Measurements from ENCODE around the gene TUBB6. TPM values are rescaled to one million over a fixed set of nuclear protein-coding genes. Genes with fewer than 3 reads are reported as not detected.

The TUBB6 gene
- total and polyA plus RNA-seq, 10 of the 15 experiments (the other 5 are each of a cell fraction or from before 2014, with no cell fraction given): 27.4 to 262 (median 82.5) TPM

DNA sequence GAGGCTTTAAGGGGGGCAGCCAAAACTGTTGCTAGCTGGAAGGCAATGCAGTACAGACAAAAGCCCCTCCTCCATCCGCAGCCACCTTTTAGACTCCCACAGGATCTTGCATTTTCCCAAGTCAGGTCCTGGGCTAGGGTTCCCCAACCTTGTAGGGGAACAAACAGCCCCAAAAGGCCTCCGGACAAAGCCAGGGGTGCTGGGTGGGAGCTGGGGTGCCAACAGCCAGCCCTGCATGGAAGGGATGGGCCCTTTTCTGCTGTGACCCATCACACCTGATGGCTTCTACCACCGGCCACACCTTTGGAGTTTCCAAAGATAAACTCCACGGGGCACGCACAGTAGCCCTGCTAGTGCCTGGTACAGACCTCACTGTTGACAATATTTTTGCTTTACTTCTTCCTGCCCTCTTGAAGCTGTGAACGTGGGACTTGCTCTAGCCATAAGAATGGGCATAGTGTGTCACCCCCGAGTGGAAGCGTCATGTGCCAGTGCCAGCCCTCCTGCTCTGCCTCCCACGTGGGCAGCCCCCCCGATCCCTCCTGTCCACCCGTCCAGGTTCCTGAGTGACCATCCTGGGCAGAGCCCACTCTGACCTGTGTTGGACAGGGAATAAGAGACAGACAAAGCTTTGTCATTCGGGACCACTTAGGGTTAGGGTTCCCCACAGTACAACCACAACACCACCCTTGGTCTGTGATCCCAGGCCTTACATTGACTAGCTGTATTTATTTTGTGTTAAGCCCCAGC is 18.8 kb downstream of the TUBB6 start:
- ChIA-PET SMC1A (ENCODE audit: uncharacterized antibody, unreplicated experiment) (interaction anchor here (0.7 to 0.9 kb wide), 2 partner anchors 55 to 64 kb away, joined by 3 read pairs; no protein-coding TSS in a partner anchor), CTCF (interaction anchor here (1.4 to 5.8 kb wide), 8 partner anchors 8 to 608 kb away, joined by 3 to 50 read pairs (median 18); no protein-coding TSS in a partner anchor), POLR2A (no interaction called here), RAD21 (ENCODE audit: unreplicated experiment) (no interaction called here)
- ATAC-seq (no peak), DNase-seq (ENCODE audit: low read depth, low spot score) (no peak), FAIRE-seq (no peak)
- 96% methylated on average over 12 of the region's 12 CpGs for WGBS (ENCODE audit: insufficient coverage, insufficient replicate concordance, low lambda C conversion rate, missing lambda C conversion rate)
- Histone ChIP-seq H3K4me1 (ENCODE audit: control insufficient read depth, insufficient read depth, low read length) (no peaks in the 10 kb centered on the region), H3K79me2 (ENCODE audit: control insufficient read depth, insufficient read depth, low read length) (no peaks in the 10 kb centered on the region), H3K27me3 (replicated peaks in 1 of 2; ENCODE audit: control insufficient read depth in 2 of 2, insufficient read depth in 2 of 2, low read length in 1 of 2) (no peaks in the 10 kb centered on the region), H3K27ac (ENCODE audit: control insufficient read depth, insufficient read depth) (no peak overlapping the region), H2AFZ (ENCODE audit: control insufficient read depth, low read depth, low read length) (no peak overlapping the region), H3K9ac (ENCODE audit: control insufficient read depth, insufficient read depth, low read length) (no peak overlapping the region), H3K4me3 (no peak overlapping the region), H3K4me2 (ENCODE audit: control insufficient read depth, insufficient read depth) (no peak overlapping the region), H4K20me1 (ENCODE audit: control insufficient read depth, insufficient read depth) (no peaks in the 10 kb centered on the region; the same call in 1 of the 2 replicates), H3K9me3 (replicated peaks; ENCODE audit: control insufficient read depth, insufficient read depth, low read length) (no peaks in the 10 kb centered on the region), H3K36me3 (ENCODE audit: control insufficient read depth in 2 of 2, insufficient read depth in 2 of 2, low read length in 1 of 2) (peaks cover 30% of the 10 kb centered on the region in 2 experiments)
- in situ Hi-C loops (cut with MboI): no loop called here
- TF ChIP-seq POLR2A (IDR thresholded peaks at IDR 0.05; ENCODE audit: low read depth, low read length): 0 out of 2 replicates have a peak, but pooled peaks have one; percentile 35
- no peak for TF ChIP-seq TBL1XR1 (IDR thresholded peaks at IDR 0.05; ENCODE audit: low read depth, low read length)
- no peak for TF ChIP-seq CHD4 (IDR thresholded peaks at IDR 0.05)
- BruUV-seq (replicated peaks): no TSS peak
- intact Hi-C loops (cut with micrococcal nuclease; ENCODE audit: unreplicated experiment): no loop called here

DNA sequence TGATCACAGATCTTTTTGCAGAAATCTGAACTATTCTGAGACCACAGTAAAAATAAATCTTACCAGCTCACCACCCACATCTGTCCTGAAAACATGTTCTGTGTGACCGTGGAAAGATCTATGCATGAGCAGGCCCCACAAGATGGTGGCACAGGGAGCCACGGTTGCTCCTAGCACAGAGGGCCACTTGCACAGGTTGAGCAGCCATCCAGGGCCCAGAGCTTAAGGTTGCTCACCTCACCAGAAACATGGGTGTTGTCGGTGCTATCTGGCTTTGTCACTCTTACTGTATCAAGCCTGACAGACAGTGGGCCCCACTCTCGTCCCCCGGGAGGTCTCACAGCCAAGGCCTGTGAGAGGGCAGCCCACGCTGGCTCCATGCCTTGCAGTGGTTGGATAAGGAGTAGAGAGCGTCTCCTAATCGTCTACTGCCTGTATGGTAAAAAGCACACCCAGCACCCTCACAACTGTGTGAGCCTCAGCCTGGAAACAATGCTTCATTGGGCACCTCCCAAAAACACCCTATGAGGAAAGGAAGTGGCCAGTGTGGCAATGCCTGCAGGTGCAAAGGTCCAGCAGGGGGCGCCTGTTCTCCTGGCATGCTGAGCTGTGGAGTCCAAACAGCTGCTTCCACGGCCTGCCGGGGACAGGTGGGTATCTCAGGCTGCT is 19.6 kb downstream of the TUBB6 start:
- no peak overlapping the region for H3K4me2 ChIP-seq (ENCODE audit: control insufficient read depth, insufficient read depth)
- H3K27me3 ChIP-seq (replicated peaks in 1 of 2; ENCODE audit: control insufficient read depth in 2 of 2, insufficient read depth in 2 of 2, low read length in 1 of 2): no peaks in the 10 kb centered on the region
- CTCF ChIA-PET: interaction anchor here (0.5 to 5.8 kb wide), 26 partner anchors 8 to 607 kb away, joined by 3 to 50 read pairs (median 5); partner anchors contain the start of gene AFG3L2
- FAIRE-seq (no peak), ATAC-seq (peak; percentile 98), DNase-seq (ENCODE audit: low read depth, low spot score) (no peak)
- H3K27ac ChIP-seq (ENCODE audit: control insufficient read depth, insufficient read depth): no peak overlapping the region
- RAD21 ChIA-PET (ENCODE audit: unreplicated experiment): interaction anchor here (0.6 to 1.3 kb wide), 4 partner anchors 9 to 92 kb away, joined by 3 to 5 read pairs (median 3); no protein-coding TSS in a partner anchor
- no peak overlapping the region for H2AFZ ChIP-seq (ENCODE audit: control insufficient read depth, low read depth, low read length)
- in situ Hi-C loops (cut with MboI) (no loop called here), intact Hi-C loops (cut with micrococcal nuclease; ENCODE audit: unreplicated experiment) (no loop called here)
- H3K4me3 ChIP-seq: no peak overlapping the region
- no peaks in the 10 kb centered on the region for H3K9me3 ChIP-seq (replicated peaks; ENCODE audit: control insufficient read depth, insufficient read depth, low read length)
- H3K79me2 ChIP-seq (ENCODE audit: control insufficient read depth, insufficient read depth, low read length): no peaks in the 10 kb centered on the region
- no TSS peak for BruUV-seq (replicated peaks)
- no peak overlapping the region for H3K9ac ChIP-seq (ENCODE audit: control insufficient read depth, insufficient read depth, low read length)
- SMC1A ChIA-PET (ENCODE audit: uncharacterized antibody, unreplicated experiment): interaction anchor here (0.6 to 1.4 kb wide), 7 partner anchors 13 to 1763 kb away, joined by 3 to 4 read pairs (median 3); partner anchors contain the start of gene AFG3L2
- TF ChIP-seq SPI1 (IDR thresholded peaks at IDR 0.05; ENCODE audit: borderline replicate concordance, insufficient read depth, low read depth, low read length): peak; percentile 54; the same call in 1 of the 2 replicates
- peak; percentile 62; the same call in 1 of the 2 replicates for TF ChIP-seq TCF12 (IDR thresholded peaks at IDR 0.05; ENCODE audit: low read depth, low read length)
- no peak for TF ChIP-seq EZH2 (IDR thresholded peaks at IDR 0.05; ENCODE audit: borderline replicate concordance, control insufficient read depth, low read depth, low read length)
- TF ChIP-seq YY1 (IDR thresholded peaks at IDR 0.05; ENCODE audit: low read depth, low read length): 0 out of 2 replicates have a peak, but pooled peaks have one; percentile 24
- 0 out of 2 replicates have a peak, but pooled peaks have one; percentile 44 for TF ChIP-seq SMARCA5 (IDR thresholded peaks at IDR 0.05)
- 0 out of 2 replicates have a peak, but pooled peaks have one; percentile 14 for TF ChIP-seq PAX5 (IDR thresholded peaks at IDR 0.05; ENCODE audit: borderline replicate concordance, low read depth, low read length)
- TF ChIP-seq RUNX3 (IDR thresholded peaks at IDR 0.05; ENCODE audit: low read length): peak; percentile 18; the same call in 1 of the 2 replicates
- TF ChIP-seq SMC3 (IDR thresholded peaks at IDR 0.05; ENCODE audit: borderline replicate concordance, low read length): peak; percentile 51; the same call in 1 of the 2 replicates
- TF ChIP-seq, protein P1, sequence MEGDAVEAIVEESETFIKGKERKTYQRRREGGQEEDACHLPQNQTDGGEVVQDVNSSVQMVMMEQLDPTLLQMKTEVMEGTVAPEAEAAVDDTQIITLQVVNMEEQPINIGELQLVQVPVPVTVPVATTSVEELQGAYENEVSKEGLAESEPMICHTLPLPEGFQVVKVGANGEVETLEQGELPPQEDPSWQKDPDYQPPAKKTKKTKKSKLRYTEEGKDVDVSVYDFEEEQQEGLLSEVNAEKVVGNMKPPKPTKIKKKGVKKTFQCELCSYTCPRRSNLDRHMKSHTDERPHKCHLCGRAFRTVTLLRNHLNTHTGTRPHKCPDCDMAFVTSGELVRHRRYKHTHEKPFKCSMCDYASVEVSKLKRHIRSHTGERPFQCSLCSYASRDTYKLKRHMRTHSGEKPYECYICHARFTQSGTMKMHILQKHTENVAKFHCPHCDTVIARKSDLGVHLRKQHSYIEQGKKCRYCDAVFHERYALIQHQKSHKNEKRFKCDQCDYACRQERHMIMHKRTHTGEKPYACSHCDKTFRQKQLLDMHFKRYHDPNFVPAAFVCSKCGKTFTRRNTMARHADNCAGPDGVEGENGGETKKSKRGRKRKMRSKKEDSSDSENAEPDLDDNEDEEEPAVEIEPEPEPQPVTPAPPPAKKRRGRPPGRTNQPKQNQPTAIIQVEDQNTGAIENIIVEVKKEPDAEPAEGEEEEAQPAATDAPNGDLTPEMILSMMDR (IDR thresholded peaks at IDR 0.05 in 2 of 3, conservative IDR thresholded peaks at IDR 0.05 in 1 of 3; ENCODE audit: control insufficient read depth in 2 of 3, extremely low read depth in 1 of 3, insufficient read depth in 1 of 3, low read depth in 3 of 3, low read length in 3 of 3): peak; percentile 70 to 94 (median 91)
- no peak for TF ChIP-seq SRF (IDR thresholded peaks at IDR 0.05; ENCODE audit: low read depth in 2 of 2, low read length in 2 of 2)
- no peaks in the 10 kb centered on the region for H3K4me1 ChIP-seq (ENCODE audit: control insufficient read depth, insufficient read depth, low read length)
- peaks cover 30% of the 10 kb centered on the region in 2 experiments for H3K36me3 ChIP-seq (ENCODE audit: control insufficient read depth in 2 of 2, insufficient read depth in 2 of 2, low read length in 1 of 2)
- POLR2A ChIA-PET: no interaction called here
- 47% methylated on average over 11 of the region's 11 CpGs for WGBS (ENCODE audit: insufficient coverage, insufficient replicate concordance, low lambda C conversion rate, missing lambda C conversion rate)
- no peaks in the 10 kb centered on the region; the same call in 1 of the 2 replicates for H4K20me1 ChIP-seq (ENCODE audit: control insufficient read depth, insufficient read depth)
